SK-N-SH (cell line): ENCODE results near the gene BMP4. TPM values are rescaled to one million over a fixed set of nuclear protein-coding genes. Genes with fewer than 3 reads are reported as not detected.

Source experiments
- CTCF ChIA-PET: fragments of 300-600, 350-600 bp; formaldehyde crosslinking; extraction: SDS; loops from one replicate; lab custom pipeline; 2021; lab: Yijun Ruan, JAX
- POLR2A ChIA-PET: fragments of 350-600 bp; sonication (Branson Sonifier 250); formaldehyde crosslinking; extraction: SDS; loops from one replicate; lab custom pipeline; 2020; ENCODE audit warnings: antibody characterized with exemption, inconsistent platforms; lab: Yijun Ruan, JAX
- DNase-seq: peaks from one replicate; pipeline ENCODE4 v3.0.0; 2012
- H2AFZ ChIP-seq: fragments of 200-600 bp; sonication (generic); 2 replicates; pipeline ENCODE4 v1.8.1; 2016; ENCODE audit warnings: antibody characterized with exemption, mild to moderate bottlenecking, low read depth
- H3F3A ChIP-seq: fragments of 200-600 bp; sonication (generic); replicated peaks from 2 replicates; pipeline ENCODE3; 2016; ENCODE audit warnings: antibody characterized with exemption, mild to moderate bottlenecking; ENCODE audit not compliant: insufficient read depth
- H3K27ac ChIP-seq, 2 experiments: fragments of 200-500 bp in 1 of 2; fragments of 200-600 bp in 1 of 2; sonication (Bioruptor generic) in 1 of 2; sonication (generic), shearing (Covaris generic) in 1 of 2; 2 replicates each; pipeline versions ENCODE4 v1.5.1 to v1.6.1; 2014 to 2016; ENCODE audit warnings: low read depth in 2 of 2, inconsistent platforms in 1 of 2, low read length in 1 of 2, mild to moderate bottlenecking in 1 of 2, mixed read lengths in 1 of 2
- H3K27me3 ChIP-seq: fragments of 200-600 bp; sonication (generic), shearing (Covaris generic); 2 replicates; pipeline ENCODE4 v1.6.1; 2016; ENCODE audit warnings: mixed run types; ENCODE audit not compliant: insufficient read depth
- H3K36me3 ChIP-seq, 2 experiments: fragments of 200-500 bp in 1 of 2; fragments of 200-600 bp in 1 of 2; sonication (Bioruptor generic) in 1 of 2; sonication (generic) in 1 of 2; replicated peaks in 1 of 2; 2 replicates each; pipeline versions ENCODE3 to v1.5.1; 2014 to 2016; ENCODE audit warnings: low read length in 1 of 2, mild to moderate bottlenecking in 1 of 2; ENCODE audit not compliant: insufficient read depth in 2 of 2, control insufficient read depth in 1 of 2
- H3K4me1 ChIP-seq, 2 experiments: fragments of 200-500 bp in 1 of 2; fragments of 200-600 bp in 1 of 2; sonication (Bioruptor generic) in 1 of 2; sonication (generic), shearing (Covaris generic) in 1 of 2; 2 replicates each; pipeline versions ENCODE4 v1.5.1 to v1.6.1; 2014 to 2016; ENCODE audit warnings: low read depth in 1 of 2, low read length in 1 of 2, mixed run types in 1 of 2; ENCODE audit not compliant: insufficient read depth in 2 of 2, control insufficient read depth in 1 of 2
- H3K4me2 ChIP-seq: fragments of 200-600 bp; sonication (generic), shearing (Covaris generic); 2 replicates; pipeline ENCODE4 v1.6.1; 2017; ENCODE audit warnings: mixed run types
- H3K4me3 ChIP-seq, 2 experiments: fragments of 200-500 bp in 1 of 2; fragments of 200-600 bp in 1 of 2; sonication (Bioruptor generic) in 1 of 2; sonication (generic), shearing (Covaris generic) in 1 of 2; 2 replicates each; pipeline versions ENCODE4 v1.5.1 to v1.8.1; 2014 to 2016; ENCODE audit warnings: low read depth in 2 of 2, inconsistent platforms in 1 of 2, low read length in 1 of 2, mild to moderate bottlenecking in 1 of 2, mixed read lengths in 1 of 2, moderate library complexity in 1 of 2
- H3K79me2 ChIP-seq: fragments of 200-600 bp; sonication (generic); 2 replicates; pipeline ENCODE4 v1.8.1; 2017; ENCODE audit warnings: mild to moderate bottlenecking; ENCODE audit not compliant: insufficient read depth
- H3K9ac ChIP-seq: fragments of 200-600 bp; sonication (generic); 2 replicates; pipeline ENCODE4 v1.6.1; 2017; ENCODE audit warnings: mixed run types
- H3K9me2 ChIP-seq: fragments of 200-600 bp; sonication (generic); 2 replicates; pipeline ENCODE4 v1.6.1; 2017; ENCODE audit warnings: mixed run types
- H3K9me3 ChIP-seq: fragments of 200-600 bp; sonication (generic); 2 replicates; pipeline ENCODE4 v1.6.1; 2017; ENCODE audit warnings: mixed run types, mild to moderate bottlenecking, moderate library complexity
- H4K20me1 ChIP-seq: fragments of 200-600 bp; sonication (generic); 2 replicates; pipeline ENCODE4 v1.6.1; 2017; ENCODE audit warnings: mild to moderate bottlenecking, mixed run types; ENCODE audit not compliant: insufficient read depth
- CHD2 ChIP-seq: fragments of 150-350 bp; IDR thresholded peaks from 2 replicates; pipeline ENCODE4 v1.6.1; 2018; ENCODE audit warnings: low read length; ENCODE audit not compliant: partially characterized antibody
- CTCF ChIP-seq: fragments of 200-600 bp; sonication (generic); IDR thresholded peaks from 2 replicates; pipeline ENCODE4 v1.6.1; 2017; ENCODE audit warnings: antibody characterized with exemption, mild to moderate bottlenecking, moderate library complexity
- ELF1 ChIP-seq: IDR thresholded peaks from 2 replicates; pipeline ENCODE4 v1.4.0; 2012
- EZH2phosphoT487 ChIP-seq: fragments of 200-600 bp; sonication (generic); IDR thresholded peaks from 2 replicates; pipeline ENCODE4 v1.6.1; 2017; ENCODE audit warnings: low read depth, mixed run types, mild to moderate bottlenecking, antibody characterized with exemption, moderate library complexity, borderline replicate concordance
- IRF3 ChIP-seq: fragments of 150-350 bp; IDR thresholded peaks from 2 replicates; pipeline ENCODE4 v1.6.1; 2016; ENCODE audit warnings: mild to moderate bottlenecking, low read depth, low read length
- NFIC ChIP-seq: IDR thresholded peaks from 2 replicates; pipeline ENCODE4 v1.4.0; 2012; ENCODE audit warnings: borderline replicate concordance
- PBX3 ChIP-seq: IDR thresholded peaks from 2 replicates; pipeline ENCODE4; 2012
- POLR2AphosphoS5 ChIP-seq: IDR thresholded peaks from 2 replicates; pipeline ENCODE4 v1.6.1; 2012; ENCODE audit warnings: low read depth, low read length
- RAD21 ChIP-seq: IDR thresholded peaks from 2 replicates; pipeline ENCODE4 v1.6.1; 2012; ENCODE audit warnings: mild to moderate bottlenecking, low read length
- SIN3A ChIP-seq: IDR thresholded peaks from 2 replicates; pipeline ENCODE4 v1.6.1; 2012; ENCODE audit warnings: low read depth, mild to moderate bottlenecking, low read length, moderate library complexity, borderline replicate concordance
- TAF1 ChIP-seq: IDR thresholded peaks from 2 replicates; pipeline ENCODE4 v1.6.1; 2012; ENCODE audit warnings: low read depth, mild to moderate bottlenecking, low read length, moderate library complexity, borderline replicate concordance
- TEAD4 ChIP-seq: IDR thresholded peaks from 2 replicates; pipeline ENCODE4 v1.4.0; 2012; ENCODE audit warnings: mild to moderate bottlenecking, borderline replicate concordance; ENCODE audit not compliant: insufficient read depth
- ZBTB33 ChIP-seq: IDR thresholded peaks from 2 replicates; pipeline ENCODE4 v1.4.0; 2012; ENCODE audit warnings: low read depth, borderline replicate concordance
- WGBS: methylation state at CpG from one replicate; pipeline ENCODE4 v1.1.6; 2017; ENCODE audit warnings: low lambda C conversion rate; 5-methylcytosine and 5-hydroxymethylcytosine counted together
- polyA plus RNA-seq, 3 experiments: library from polyadenylated mRNA; depleted of rRNA; stranded (reverse); fragments of >200 nt; gene quantifications; 2 replicates each; pipeline ENCODE4 v1.2.3, GENCODE V29; 2012

The BMP4 gene
- polyA plus RNA-seq, 1 of the 3 experiments (the other 2 are of a cell fraction), result not detected

GRCh38 chr14:53942970-53943750 lies 13.5 kb downstream of the BMP4 start:
- Histone ChIP-seq H3K4me3 (no peak overlapping the region), H2AFZ (no peak overlapping the region), H3K9me3 (no peaks in the 10 kb centered on the region)
- TF ChIP-seq TEAD4, result no peak
- TF ChIP-seq CTCF, result no peak
- no peak for TF ChIP-seq TAF1
- no peak for TF ChIP-seq SIN3A
- TF ChIP-seq, all 33 proteins: peak for 0
- Histone ChIP-seq H3K27ac (no peak overlapping the region), H3K9ac (no peak overlapping the region), H3F3A (no peaks in the 10 kb centered on the region), H3K79me2 (no peaks in the 10 kb centered on the region), H3K36me3 (no peaks in the 10 kb centered on the region), H3K4me2 (no peak overlapping the region), H4K20me1 (no peaks in the 10 kb centered on the region), H3K27me3 (peaks cover 52% of the 10 kb centered on the region), H3K4me1 (no peaks in the 10 kb centered on the region; a peak in 1 of 4 replicates), H3K9me2 (no peaks in the 10 kb centered on the region)
- 5% methylated on average over 8 of the region's 8 CpGs for WGBS
- ChIA-PET POLR2A (no interaction called here), CTCF (interaction anchor here (1.1 kb wide), 1 partner anchor 10 kb away, joined by 3 read pairs; no protein-coding TSS in a partner anchor)
- no peak for DNase-seq

- no peak overlapping the region for H2AFZ ChIP-seq
- no peaks in the 10 kb centered on the region for H3K4me1 ChIP-seq
- CTCF ChIA-PET, result interaction anchor here (1.2 to 1.5 kb wide), 2 partner anchors 8 to 26 kb away, joined by 3 to 9 read pairs; no protein-coding TSS in a partner anchor
- no peaks in the 10 kb centered on the region for H3K9me2 ChIP-seq
- POLR2A ChIA-PET, result no interaction called here
- TF ChIP-seq IRF3, result no peak
- TF ChIP-seq EZH2phosphoT487, result no peak
- no peak for TF ChIP-seq ELF1
- no peak for TF ChIP-seq PBX3
- TF ChIP-seq TEAD4, result no peak
- TF ChIP-seq CHD2, result no peak
- no peak for TF ChIP-seq TAF1
- no peak for TF ChIP-seq NFIC
- TF ChIP-seq ZBTB33, result no peak
- no peak for TF ChIP-seq POLR2AphosphoS5
- TF ChIP-seq CTCF, result no peak
- TF ChIP-seq SIN3A, result no peak
- TF ChIP-seq RAD21, result no peak
- H3K27me3 ChIP-seq, result peaks cover 11% of the 10 kb centered on the region
- WGBS, result 11% methylated on average over 7 of the region's 7 CpGs
- no peak overlapping the region for H3K4me2 ChIP-seq
- H3K36me3 ChIP-seq, result no peaks in the 10 kb centered on the region
- no peak overlapping the region for H3K4me3 ChIP-seq
- H3F3A ChIP-seq, result no peaks in the 10 kb centered on the region
- no peak for DNase-seq
- no peaks in the 10 kb centered on the region for H3K9me3 ChIP-seq
- no peaks in the 10 kb centered on the region for H3K79me2 ChIP-seq
- no peak overlapping the region for H3K9ac ChIP-seq
- H3K27ac ChIP-seq, result no peak overlapping the region
- no peaks in the 10 kb centered on the region for H4K20me1 ChIP-seq
These were observed 18.3 kb downstream of the BMP4 start for GRCh38 chr14:53938136-53938837.
